Measurements from ENCODE around the gene PDYN.

PDYN gene

GRCh38 chr20:1975291-1975690, 18.6 kb downstream of the PDYN start:
- Histone ChIP-seq H3K4me1 (ENCODE audit: control insufficient read depth, low read depth, low read length) (no peaks in the 10 kb centered on the region), H2BK120ac (ENCODE audit: low read depth, low read length) (no peak overlapping the region), H3K4me2 (ENCODE audit: low read length) (no peak overlapping the region), H4K8ac (ENCODE audit: low read depth, low read length) (no peak overlapping the region), H3K23ac (ENCODE audit: low read length) (no peak overlapping the region), H3K79me2 (ENCODE audit: control insufficient read depth, insufficient read depth, low read length) (no peaks in the 10 kb centered on the region), H3K27ac (ENCODE audit: low read depth, low read length) (no peak overlapping the region), H3K27me3 (ENCODE audit: insufficient read depth, low read length, poor library complexity) (no peaks in the 10 kb centered on the region), H2AK5ac (ENCODE audit: low read length) (no peak overlapping the region), H3K79me1 (ENCODE audit: low read length) (no peaks in the 10 kb centered on the region), H2BK15ac (replicated peaks; ENCODE audit: low read depth) (no peak overlapping the region), H3K18ac (ENCODE audit: low read length) (no peak overlapping the region), H3K9ac (ENCODE audit: low read length) (no peak overlapping the region), H3K56ac (ENCODE audit: low read length) (no peak overlapping the region), H4K5ac (ENCODE audit: low read length) (no peak overlapping the region), H3K4me3 (ENCODE audit: low read length) (no peak overlapping the region), H2BK5ac (ENCODE audit: low read length) (no peak overlapping the region), H3K4ac (ENCODE audit: low read depth, low read length) (no peak overlapping the region), H3K36me3 (ENCODE audit: control insufficient read depth, insufficient read depth, low read length) (no peaks in the 10 kb centered on the region)
- DNase-seq = no peak
- WGBS (ENCODE audit: extremely low coverage, insufficient coverage, low lambda C conversion rate) = no CpG with 5 or more reads among the region's 11 CpGs

- no peak overlapping the region for H4K5ac ChIP-seq (ENCODE audit: low read length)
- no peak overlapping the region for H3K4ac ChIP-seq (ENCODE audit: low read depth, low read length)
- no peak overlapping the region for H3K56ac ChIP-seq (ENCODE audit: low read length)
- no peak overlapping the region for H3K4me3 ChIP-seq (ENCODE audit: low read length)
- no CpG with 5 or more reads among the region's 15 CpGs for WGBS (ENCODE audit: extremely low coverage, insufficient coverage, low lambda C conversion rate)
- H2BK15ac ChIP-seq (replicated peaks; ENCODE audit: low read depth) = no peak overlapping the region
- no peak overlapping the region for H4K8ac ChIP-seq (ENCODE audit: low read depth, low read length)
- H3K36me3 ChIP-seq (ENCODE audit: control insufficient read depth, insufficient read depth, low read length) = no peaks in the 10 kb centered on the region
- H3K18ac ChIP-seq (ENCODE audit: low read length) = no peak overlapping the region
- no peaks in the 10 kb centered on the region for H3K79me2 ChIP-seq (ENCODE audit: control insufficient read depth, insufficient read depth, low read length)
- no peak overlapping the region for H2BK5ac ChIP-seq (ENCODE audit: low read length)
- no peaks in the 10 kb centered on the region for H3K27me3 ChIP-seq (ENCODE audit: insufficient read depth, low read length, poor library complexity)
- H3K9ac ChIP-seq (ENCODE audit: low read length) = no peak overlapping the region
- no peaks in the 10 kb centered on the region for H3K79me1 ChIP-seq (ENCODE audit: low read length)
- H3K23ac ChIP-seq (ENCODE audit: low read length) = no peak overlapping the region
- H3K4me1 ChIP-seq (ENCODE audit: control insufficient read depth, low read depth, low read length) = no peaks in the 10 kb centered on the region
- DNase-seq = no peak
- no peak overlapping the region for H2BK120ac ChIP-seq (ENCODE audit: low read depth, low read length)
- H2AK5ac ChIP-seq (ENCODE audit: low read length) = no peak overlapping the region
- no peak overlapping the region for H3K4me2 ChIP-seq (ENCODE audit: low read length)
- H3K27ac ChIP-seq (ENCODE audit: low read depth, low read length) = no peak overlapping the region
These were observed 20.0 kb downstream of the PDYN start for GRCh38 chr20:1973601-1974440.

GRCh38 chr20:1971893-1972586, 21.8 kb downstream of the PDYN start:
- H3K18ac ChIP-seq (ENCODE audit: low read length) = no peak overlapping the region
- no peak for DNase-seq
- H2AK5ac ChIP-seq (ENCODE audit: low read length) = no peak overlapping the region
- no peak overlapping the region for H3K27ac ChIP-seq (ENCODE audit: low read depth, low read length)
- H2BK120ac ChIP-seq (ENCODE audit: low read depth, low read length) = no peak overlapping the region
- H3K36me3 ChIP-seq (ENCODE audit: control insufficient read depth, insufficient read depth, low read length) = no peaks in the 10 kb centered on the region
- no peak overlapping the region for H4K8ac ChIP-seq (ENCODE audit: low read depth, low read length)
- H3K4ac ChIP-seq (ENCODE audit: low read depth, low read length) = no peak overlapping the region
- no peaks in the 10 kb centered on the region for H3K27me3 ChIP-seq (ENCODE audit: insufficient read depth, low read length, poor library complexity)
- no peak overlapping the region for H3K4me2 ChIP-seq (ENCODE audit: low read length)
- no peak overlapping the region for H3K4me3 ChIP-seq (ENCODE audit: low read length)
- H4K5ac ChIP-seq (ENCODE audit: low read length) = no peak overlapping the region
- no peak overlapping the region for H3K9ac ChIP-seq (ENCODE audit: low read length)
- no peaks in the 10 kb centered on the region for H3K79me2 ChIP-seq (ENCODE audit: control insufficient read depth, insufficient read depth, low read length)
- no peak overlapping the region for H2BK15ac ChIP-seq (replicated peaks; ENCODE audit: low read depth)
- no peak overlapping the region for H2BK5ac ChIP-seq (ENCODE audit: low read length)
- WGBS (ENCODE audit: extremely low coverage, insufficient coverage, low lambda C conversion rate) = no CpG with 5 or more reads among the region's 5 CpGs
- H3K56ac ChIP-seq (ENCODE audit: low read length) = no peak overlapping the region
- no peak overlapping the region for H3K23ac ChIP-seq (ENCODE audit: low read length)
- H3K4me1 ChIP-seq (ENCODE audit: control insufficient read depth, low read depth, low read length) = no peaks in the 10 kb centered on the region
- no peaks in the 10 kb centered on the region for H3K79me1 ChIP-seq (ENCODE audit: low read length)

GRCh38 chr20:1968964-1969363, 24.9 kb downstream of the PDYN start:
- H4K5ac ChIP-seq (ENCODE audit: low read length) = no peak overlapping the region
- H2AK5ac ChIP-seq (ENCODE audit: low read length) = no peak overlapping the region
- H4K8ac ChIP-seq (ENCODE audit: low read depth, low read length) = no peak overlapping the region
- no peak overlapping the region for H3K4ac ChIP-seq (ENCODE audit: low read depth, low read length)
- no peak overlapping the region for H3K23ac ChIP-seq (ENCODE audit: low read length)
- no CpG with 5 or more reads among the region's 4 CpGs for WGBS (ENCODE audit: extremely low coverage, insufficient coverage, low lambda C conversion rate)
- no peak overlapping the region for H3K9ac ChIP-seq (ENCODE audit: low read length)
- DNase-seq = no peak
- H3K27me3 ChIP-seq (ENCODE audit: insufficient read depth, low read length, poor library complexity) = no peaks in the 10 kb centered on the region
- no peak overlapping the region for H3K27ac ChIP-seq (ENCODE audit: low read depth, low read length)
- H3K36me3 ChIP-seq (ENCODE audit: control insufficient read depth, insufficient read depth, low read length) = no peaks in the 10 kb centered on the region
- no peak overlapping the region for H3K4me3 ChIP-seq (ENCODE audit: low read length)
- H3K4me2 ChIP-seq (ENCODE audit: low read length) = no peak overlapping the region
- no peaks in the 10 kb centered on the region for H3K79me2 ChIP-seq (ENCODE audit: control insufficient read depth, insufficient read depth, low read length)
- H3K18ac ChIP-seq (ENCODE audit: low read length) = no peak overlapping the region
- no peak overlapping the region for H2BK5ac ChIP-seq (ENCODE audit: low read length)
- no peaks in the 10 kb centered on the region for H3K4me1 ChIP-seq (ENCODE audit: control insufficient read depth, low read depth, low read length)
- no peak overlapping the region for H2BK120ac ChIP-seq (ENCODE audit: low read depth, low read length)
- H3K56ac ChIP-seq (ENCODE audit: low read length) = no peak overlapping the region
- H3K79me1 ChIP-seq (ENCODE audit: low read length) = no peaks in the 10 kb centered on the region
- H2BK15ac ChIP-seq (replicated peaks; ENCODE audit: low read depth) = no peak overlapping the region

GRCh38 chr20:1965520-1966351, 28.1 kb downstream of the PDYN start:
- no peak overlapping the region for H3K4ac ChIP-seq (ENCODE audit: low read depth, low read length)
- no peak overlapping the region for H2BK120ac ChIP-seq (ENCODE audit: low read depth, low read length)
- H3K9ac ChIP-seq (ENCODE audit: low read length) = no peak overlapping the region
- H3K23ac ChIP-seq (ENCODE audit: low read length) = no peak overlapping the region
- no peak overlapping the region for H2AK5ac ChIP-seq (ENCODE audit: low read length)
- no peak overlapping the region for H2BK5ac ChIP-seq (ENCODE audit: low read length)
- DNase-seq = peak; percentile 79
- no peak overlapping the region for H4K8ac ChIP-seq (ENCODE audit: low read depth, low read length)
- H3K36me3 ChIP-seq (ENCODE audit: control insufficient read depth, insufficient read depth, low read length) = no peaks in the 10 kb centered on the region
- no peaks in the 10 kb centered on the region for H3K79me2 ChIP-seq (ENCODE audit: control insufficient read depth, insufficient read depth, low read length)
- H3K79me1 ChIP-seq (ENCODE audit: low read length) = no peaks in the 10 kb centered on the region
- H3K27me3 ChIP-seq (ENCODE audit: insufficient read depth, low read length, poor library complexity) = no peaks in the 10 kb centered on the region
- no CpG with 5 or more reads among the region's 28 CpGs for WGBS (ENCODE audit: extremely low coverage, insufficient coverage, low lambda C conversion rate)
- no peak overlapping the region for H4K5ac ChIP-seq (ENCODE audit: low read length)
- peak overlapping the region; percentile 37 for H2BK15ac ChIP-seq (replicated peaks; ENCODE audit: low read depth)
- no peak overlapping the region for H3K4me2 ChIP-seq (ENCODE audit: low read length)
- no peaks in the 10 kb centered on the region for H3K4me1 ChIP-seq (ENCODE audit: control insufficient read depth, low read depth, low read length)
- H3K4me3 ChIP-seq (ENCODE audit: low read length) = no peak overlapping the region
- no peak overlapping the region for H3K27ac ChIP-seq (ENCODE audit: low read depth, low read length)
- no peak overlapping the region for H3K56ac ChIP-seq (ENCODE audit: low read length)
- no peak overlapping the region for H3K18ac ChIP-seq (ENCODE audit: low read length)

Data from mesendoderm (in vitro differentiated cells).